HG02623 (cell line): ENCODE data around the gene TP53I13.

Experiments used
- ATAC-seq: cut with Tn5 transposase; IDR thresholded peaks from one replicate; pipeline ENCODE4 v1.9.1; 2021; ENCODE audit warnings: moderate library complexity; ENCODE audit not compliant: unreplicated experiment

TP53I13 gene

DNA sequence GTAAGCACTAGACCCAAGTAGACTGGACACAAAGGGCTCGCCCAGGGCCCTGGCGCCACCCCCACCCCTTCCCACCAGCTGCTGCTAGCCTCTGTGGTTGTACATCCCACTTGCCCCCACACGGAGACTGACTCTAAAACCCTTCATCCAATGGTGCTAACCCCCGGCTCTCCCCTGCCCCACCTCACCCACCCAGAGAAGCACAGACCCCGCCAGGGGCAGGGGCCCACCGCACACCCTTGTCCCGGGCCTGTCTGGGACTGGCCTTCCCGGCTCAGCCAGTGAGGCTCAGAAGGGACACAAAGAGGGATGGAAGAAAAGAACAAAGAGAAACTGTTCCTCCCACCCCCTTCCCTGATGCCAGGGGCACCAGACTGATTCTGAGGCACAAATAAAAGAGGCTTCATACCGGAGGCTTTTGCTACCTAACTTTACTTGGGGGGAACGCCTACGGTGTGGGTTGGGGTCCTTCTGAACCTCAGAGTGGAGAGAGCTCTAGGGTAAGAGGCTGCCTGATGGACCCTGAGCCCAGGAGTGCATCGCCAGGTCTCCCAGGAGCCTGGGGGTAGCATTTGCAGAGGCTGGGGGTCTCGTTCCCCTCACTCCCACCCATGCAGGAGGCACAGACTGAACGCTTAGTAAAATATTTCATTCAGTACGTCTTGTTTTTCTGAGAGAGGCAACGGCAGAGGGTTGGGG, 46.0 kb downstream of the TP53I13 start:
- no peak for ATAC-seq

DNA sequence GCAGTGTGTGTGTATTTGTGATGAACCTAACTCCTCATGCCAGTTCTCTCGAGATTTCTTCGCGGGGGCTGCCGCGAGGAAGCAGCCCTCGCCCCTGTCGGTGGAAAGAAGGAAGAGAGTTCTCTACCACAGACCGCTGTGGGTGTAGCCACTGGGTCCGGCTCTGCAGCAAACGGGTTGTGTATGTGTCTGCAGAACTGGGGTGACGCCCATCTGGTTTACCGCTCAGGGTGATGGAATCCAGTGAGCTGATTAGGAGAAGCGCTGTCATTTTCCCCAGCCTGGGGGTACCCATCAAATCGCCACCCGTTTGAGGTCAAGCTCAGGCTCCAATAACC, 46.5 kb downstream of the TP53I13 start:
- ATAC-seq = no peak

DNA sequence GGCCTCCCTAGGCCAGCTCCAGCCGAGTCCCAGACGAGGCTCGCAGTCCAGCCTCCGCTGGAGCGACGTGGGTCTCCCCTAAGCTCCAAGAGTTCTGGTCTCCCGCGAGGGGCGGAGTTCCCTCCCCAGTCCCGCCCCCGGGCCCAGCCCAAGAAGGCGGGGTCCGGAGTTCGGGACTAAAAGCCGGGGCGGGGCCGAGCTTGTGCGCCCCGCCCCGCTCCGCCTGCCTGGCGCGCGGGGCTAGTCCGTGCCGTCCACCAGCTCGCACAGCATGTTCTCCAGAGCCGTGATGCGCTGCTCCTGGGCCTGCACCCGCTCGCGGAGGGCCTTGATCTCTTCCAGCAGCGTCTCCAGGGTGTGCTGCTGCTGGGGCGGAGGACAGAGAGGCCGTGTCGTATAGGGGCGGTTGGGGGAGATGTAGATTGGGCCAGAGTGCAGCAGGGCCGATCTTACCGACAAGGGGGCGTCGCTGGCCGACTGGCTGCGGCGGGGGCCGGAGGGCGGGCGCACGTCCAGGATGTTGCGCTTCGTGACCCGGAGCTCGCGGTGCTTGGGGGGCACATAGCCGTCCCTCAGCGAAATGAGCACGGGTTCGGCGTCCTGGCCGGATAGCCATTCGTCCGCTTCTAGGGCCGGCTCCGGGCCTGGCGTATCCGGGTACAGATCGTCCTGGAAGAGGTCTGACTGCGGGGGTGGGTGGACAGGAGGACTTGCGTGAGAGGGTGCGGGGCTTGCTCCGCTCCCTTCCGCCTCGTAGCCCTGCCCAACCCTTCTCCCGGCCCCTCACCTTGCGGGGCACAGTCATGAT, 47.2 kb downstream of the TP53I13 start:
- peak; percentile 58 for ATAC-seq

DNA sequence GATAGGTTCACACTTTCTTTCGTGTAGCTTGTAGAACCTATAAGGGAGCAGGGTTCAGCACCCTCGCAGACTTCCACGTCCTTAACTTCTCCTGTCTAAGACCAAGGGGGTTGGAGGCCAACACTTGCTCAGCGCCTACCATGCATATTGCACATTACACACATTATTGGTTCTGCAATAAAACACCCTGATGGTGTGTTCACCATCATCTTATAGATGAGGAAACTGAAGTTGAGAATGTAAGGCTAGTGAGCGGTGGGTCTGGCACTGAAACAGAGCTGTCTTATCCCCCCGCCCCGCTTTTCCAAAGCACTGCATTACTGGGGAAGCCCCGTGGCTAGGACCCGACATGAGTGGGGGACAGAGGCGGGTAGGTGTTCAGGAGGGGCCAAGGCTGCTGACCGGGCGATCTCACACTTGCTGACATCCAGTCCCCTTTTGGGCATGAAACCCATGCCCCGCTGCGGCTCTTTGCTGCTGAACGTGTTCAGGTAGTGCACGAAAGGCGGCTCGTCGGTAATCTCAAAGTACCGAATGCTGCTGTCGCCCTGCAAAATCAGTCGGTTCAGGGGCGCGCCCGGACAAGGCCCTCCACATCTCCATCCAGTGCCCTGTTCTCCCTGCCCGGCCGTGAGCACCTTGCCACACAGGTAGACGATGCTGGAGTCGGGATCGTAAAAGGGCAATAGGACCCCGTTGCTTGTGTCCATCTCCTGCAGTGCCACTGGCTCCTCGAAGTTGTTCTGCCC, 48.0 kb downstream of the TP53I13 start:
- no peak for ATAC-seq

DNA sequence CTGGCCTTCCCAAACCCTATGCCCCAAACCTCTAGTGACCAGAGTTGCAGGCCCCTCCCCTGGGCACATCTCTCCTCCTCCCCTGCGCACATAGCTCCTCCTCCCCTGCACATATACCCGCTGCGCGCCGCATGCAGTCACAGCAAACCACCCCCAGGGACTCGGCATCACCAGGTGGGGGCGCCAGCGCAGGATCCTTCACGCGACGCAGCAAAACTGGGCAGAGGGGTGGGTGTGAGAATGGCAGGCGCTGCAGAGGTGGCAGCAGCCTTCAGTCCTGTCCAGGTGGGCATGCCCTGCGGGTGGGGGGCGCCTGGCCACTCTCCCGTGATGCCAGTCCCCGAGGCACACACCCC, 48.6 kb downstream of the TP53I13 start:
- peak; percentile 35 for ATAC-seq

DNA sequence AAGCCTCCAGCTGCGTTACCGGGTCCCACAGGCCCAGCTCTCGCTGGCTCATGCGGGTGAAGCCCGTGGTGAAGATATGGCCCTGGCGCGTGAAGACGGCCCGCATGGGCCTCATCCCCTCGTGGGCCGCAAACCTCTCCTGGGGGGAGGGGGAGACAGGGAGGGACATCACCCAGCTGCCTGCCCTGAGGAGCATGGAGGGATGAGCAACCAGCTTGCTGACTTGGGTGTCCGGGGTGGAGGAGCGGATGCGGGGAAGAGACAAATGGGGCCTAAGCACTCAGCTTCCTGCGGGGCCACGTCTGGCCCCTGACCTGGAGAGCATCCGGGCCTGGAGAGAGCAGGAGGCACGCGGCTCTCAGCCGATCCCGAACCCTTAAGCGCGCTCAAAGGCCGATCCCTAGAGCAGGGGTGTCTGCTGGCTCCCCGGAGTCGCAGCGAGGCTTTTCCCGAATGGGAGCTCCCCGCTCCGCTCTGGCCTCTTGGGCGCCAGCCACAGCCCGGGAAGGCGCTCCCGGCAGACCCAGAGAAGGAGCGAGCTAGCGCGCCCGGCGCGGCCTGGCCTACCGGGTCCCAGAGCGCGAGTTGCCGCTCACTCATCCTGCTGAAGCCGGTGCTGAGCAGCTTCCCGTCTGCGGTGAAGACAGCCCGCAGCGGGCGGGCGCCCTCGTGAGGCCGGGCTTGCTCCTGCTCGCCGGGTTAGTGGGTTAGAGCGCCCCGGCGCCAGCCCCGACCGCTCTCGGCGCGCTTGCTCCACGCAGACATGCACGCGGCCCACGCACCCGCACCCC, 49.2 kb downstream of the TP53I13 start:
- no peak for ATAC-seq

DNA sequence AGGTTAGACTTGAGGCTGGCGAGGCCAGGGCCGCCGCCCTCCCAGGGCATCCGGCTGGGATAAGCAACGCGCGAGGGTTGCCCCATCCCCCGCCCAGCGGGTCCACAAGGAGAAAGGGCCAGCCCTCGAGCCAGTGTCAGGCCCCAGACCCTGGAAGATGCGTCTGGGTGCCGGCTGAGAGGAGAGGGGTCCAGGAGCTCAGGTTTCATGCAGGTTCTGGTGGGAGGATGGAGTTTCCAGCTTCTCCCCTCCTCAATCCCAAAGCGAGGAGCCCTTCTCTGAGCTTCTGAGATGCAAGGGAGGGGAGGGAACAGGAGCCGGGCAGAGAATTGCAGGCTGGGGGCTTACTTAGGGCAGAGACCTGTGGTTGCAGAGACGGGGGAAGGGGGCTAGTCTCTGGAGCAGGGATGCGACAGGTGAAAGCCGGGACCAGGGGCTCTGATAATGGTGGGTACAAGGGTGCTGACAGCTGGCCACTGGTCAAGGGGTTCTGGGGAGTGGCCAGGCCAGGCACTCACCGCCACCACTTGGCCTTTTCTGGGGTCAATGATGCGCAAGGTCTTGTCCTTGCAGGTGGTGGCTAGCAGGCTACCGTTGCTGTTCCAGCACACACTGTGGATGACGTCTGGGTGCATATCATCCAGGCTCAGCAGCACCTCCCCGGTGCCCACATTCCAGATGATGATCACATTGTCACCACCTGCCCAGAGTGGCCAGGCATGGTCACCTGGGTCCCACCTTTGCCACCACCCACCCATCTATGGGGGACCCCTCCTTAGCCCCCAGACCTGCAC, 50.0 kb downstream of the TP53I13 start:
- no peak for ATAC-seq

DNA sequence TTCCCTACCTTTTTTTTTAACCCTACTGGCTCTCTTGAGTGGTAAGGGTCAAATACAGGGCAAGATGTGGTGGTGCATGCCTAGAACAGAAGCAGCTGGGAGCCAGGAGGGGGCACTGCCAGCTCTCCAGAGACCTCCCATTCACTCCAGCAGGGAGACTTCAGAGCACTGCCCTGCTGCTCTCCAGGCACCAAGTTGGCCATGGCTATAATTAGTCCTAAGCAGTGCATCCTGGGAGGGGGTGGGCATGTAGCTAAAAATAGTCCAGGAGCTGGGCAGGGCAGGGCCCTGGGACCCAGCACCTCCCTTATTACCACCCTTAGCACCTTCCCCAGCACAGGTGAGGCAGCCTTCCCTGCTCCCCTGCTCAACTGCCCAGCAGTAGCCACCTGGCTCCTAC, 50.8 kb downstream of the TP53I13 start:
- no peak for ATAC-seq

DNA sequence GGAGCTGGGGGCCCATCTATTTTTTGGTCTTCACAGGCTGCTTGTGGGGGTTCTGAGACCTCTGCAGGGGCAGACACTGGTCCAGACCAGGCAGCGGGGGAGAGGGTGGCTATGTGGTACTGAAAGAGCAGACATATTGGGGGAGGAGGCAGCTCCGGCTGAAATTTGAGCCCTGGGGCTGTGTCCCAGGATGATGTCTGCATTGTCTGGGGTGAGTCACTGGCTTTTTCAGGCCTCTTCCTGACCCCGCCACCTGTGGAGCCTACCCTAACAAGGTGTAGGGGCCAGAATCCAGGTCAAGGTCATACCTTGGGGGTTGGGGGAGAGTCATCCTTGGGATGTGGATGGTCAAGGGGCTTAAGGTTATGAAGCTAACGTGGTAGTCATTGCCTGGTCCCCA, 51.8 kb downstream of the TP53I13 start:
- ATAC-seq = no peak

DNA sequence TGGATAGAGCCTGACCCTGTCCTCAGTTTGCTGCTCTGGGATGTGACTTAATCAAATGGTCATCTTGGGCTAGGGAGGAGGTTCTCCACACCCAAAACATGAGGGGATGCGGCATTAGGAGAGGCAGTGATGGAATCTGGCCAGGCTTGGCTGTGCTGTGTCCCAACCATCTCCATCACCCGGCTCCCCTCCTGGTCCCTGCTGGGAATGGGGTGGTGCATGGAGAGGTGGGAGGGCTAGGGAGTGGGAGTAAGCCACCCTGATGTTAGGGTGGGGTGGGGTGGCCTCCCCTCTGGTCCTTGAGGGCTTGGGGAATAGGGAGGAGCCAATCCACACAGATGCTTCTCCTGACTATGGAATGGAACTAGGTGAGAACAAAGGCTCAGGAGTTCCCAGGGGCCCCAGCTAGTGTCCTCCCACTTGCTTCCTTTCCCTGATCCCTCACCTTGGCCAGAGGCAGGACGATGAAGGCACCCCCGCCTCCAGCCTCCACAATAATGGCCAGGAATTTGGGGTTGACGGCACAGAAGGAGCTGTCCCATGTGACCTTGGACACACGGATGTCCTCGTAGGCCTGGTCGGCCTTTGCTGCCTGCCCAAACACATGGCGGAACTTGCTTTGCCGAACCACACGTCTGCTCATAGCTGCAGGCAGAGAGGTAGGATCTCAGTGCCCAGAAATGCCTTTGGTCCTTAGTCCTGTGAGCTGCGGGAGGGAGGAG, 52.4 kb downstream of the TP53I13 start:
- no peak for ATAC-seq

DNA sequence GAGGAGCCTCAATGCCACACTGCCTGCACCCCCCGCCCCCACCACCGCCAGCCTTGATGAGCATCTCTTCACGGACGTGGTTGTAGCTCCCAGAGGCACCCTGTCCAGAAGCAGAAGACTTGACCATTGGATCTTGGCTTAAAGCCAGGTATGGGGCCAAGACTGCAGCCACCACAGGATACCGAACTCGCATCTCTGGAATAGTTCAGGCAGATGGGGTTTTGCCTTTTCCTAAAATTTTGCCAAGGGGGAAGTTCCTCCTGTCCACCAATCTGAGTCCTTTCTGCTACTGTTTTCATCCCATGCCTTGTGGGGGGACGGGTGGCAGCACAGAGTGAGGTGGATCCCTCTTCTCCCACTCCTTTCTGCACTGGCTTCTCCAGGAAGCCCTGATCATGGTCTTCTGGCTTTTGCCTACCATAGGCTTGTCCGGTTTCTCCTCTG, 53.3 kb downstream of the TP53I13 start:
- ATAC-seq = no peak
